Trophoblast cell (in vitro differentiated cells and primary cell): ENCODE measurements around the gene TNS3.

Experiments
- DNase-seq, 2 donors: peaks; one replicate each; pipeline ENCODE4 v3.0.0-alpha.2; 2016
- H2AFZ ChIP-seq: 2 replicates; pipeline ENCODE4 v1.6.1; 2013; ENCODE audit warnings: low read length, moderate library complexity, mild to moderate bottlenecking; ENCODE audit not compliant: insufficient read depth, poor library complexity
- H2AK5ac ChIP-seq: 2 replicates; pipeline ENCODE4 v1.6.1; 2013; ENCODE audit warnings: mild to moderate bottlenecking, low read length
- H2BK120ac ChIP-seq: 2 replicates; pipeline ENCODE4 v1.6.1; 2013; ENCODE audit warnings: low read length, mild to moderate bottlenecking, moderate library complexity; ENCODE audit not compliant: insufficient read depth, poor library complexity
- H2BK12ac ChIP-seq: 2 replicates; pipeline ENCODE4 v1.6.1; 2013; ENCODE audit warnings: mild to moderate bottlenecking, low read length, moderate library complexity
- H2BK5ac ChIP-seq: 2 replicates; pipeline ENCODE4 v1.6.1; 2013; ENCODE audit warnings: low read length, low read depth, moderate library complexity, mild to moderate bottlenecking; ENCODE audit not compliant: poor library complexity
- H3K14ac ChIP-seq: 2 replicates; pipeline ENCODE4 v1.6.1; 2013; ENCODE audit warnings: mild to moderate bottlenecking, low read length
- H3K18ac ChIP-seq: 2 replicates; pipeline ENCODE4 v1.6.1; 2013; ENCODE audit warnings: mild to moderate bottlenecking, low read length
- H3K23ac ChIP-seq: 2 replicates; pipeline ENCODE4 v1.6.1; 2013; ENCODE audit warnings: low read length
- H3K27ac ChIP-seq: 2 replicates; pipeline ENCODE4 v1.5.1; 2013; ENCODE audit warnings: low read depth, mild to moderate bottlenecking, inconsistent platforms, low read length, moderate library complexity
- H3K27me3 ChIP-seq: 2 replicates; pipeline ENCODE4 v1.6.1; 2013; ENCODE audit warnings: inconsistent platforms, mild to moderate bottlenecking, low read length, moderate library complexity; ENCODE audit not compliant: insufficient read depth
- H3K36me3 ChIP-seq, 2 experiments: 1 replicate in 1 of 2; 2 replicates in 1 of 2; pipeline ENCODE4 v1.6.1; 2013; ENCODE audit warnings: low read length in 2 of 2, mild to moderate bottlenecking in 2 of 2, moderate library complexity in 1 of 2; ENCODE audit not compliant: insufficient read depth in 2 of 2, control insufficient read depth in 1 of 2
- H3K4ac ChIP-seq: 2 replicates; pipeline ENCODE4 v1.6.1; 2013; ENCODE audit warnings: low read depth, mild to moderate bottlenecking, low read length, moderate library complexity
- H3K4me1 ChIP-seq, 2 experiments: 1 replicate in 1 of 2; 2 replicates in 1 of 2; pipeline ENCODE4 v1.6.1; 2013; ENCODE audit warnings: low read length in 2 of 2, mild to moderate bottlenecking in 2 of 2, moderate library complexity in 1 of 2; ENCODE audit not compliant: insufficient read depth in 2 of 2, control insufficient read depth in 1 of 2
- H3K4me2 ChIP-seq: 2 replicates; pipeline ENCODE4 v1.6.1; 2013; ENCODE audit warnings: inconsistent platforms, mild to moderate bottlenecking, low read length, moderate library complexity
- H3K4me3 ChIP-seq: 2 replicates; pipeline ENCODE4 v1.5.1; 2013; ENCODE audit warnings: mild to moderate bottlenecking, low read depth, low read length, inconsistent platforms
- H3K79me1 ChIP-seq: one replicate; pipeline ENCODE4 v1.6.1; 2013; ENCODE audit warnings: low read length
- H3K79me2 ChIP-seq: 2 replicates; pipeline ENCODE4 v1.6.1; 2013; ENCODE audit warnings: low read length, mild to moderate bottlenecking; ENCODE audit not compliant: control insufficient read depth, insufficient read depth, poor library complexity
- H3K9ac ChIP-seq: 2 replicates; pipeline ENCODE4 v1.6.1; 2013; ENCODE audit warnings: mild to moderate bottlenecking, low read length
- H3K9me3 ChIP-seq: 2 replicates; pipeline ENCODE4 v1.6.1; 2013; ENCODE audit warnings: low read depth, mild to moderate bottlenecking, control low read depth, inconsistent platforms, low read length; ENCODE audit not compliant: insufficient read depth
- H4K12ac ChIP-seq: 2 replicates; pipeline ENCODE4 v1.6.1; 2013; ENCODE audit warnings: low read depth, mild to moderate bottlenecking, low read length, moderate library complexity
- H4K8ac ChIP-seq: 2 replicates; pipeline ENCODE4 v1.6.1; 2013; ENCODE audit warnings: low read depth, mild to moderate bottlenecking, low read length, moderate library complexity
- H4K91ac ChIP-seq: one replicate; pipeline ENCODE4 v1.6.1; 2013; ENCODE audit warnings: low read depth, mild to moderate bottlenecking, low read length, moderate library complexity
- WGBS: extraction: QIAGEN DNeasy Blood & Tissue Kit; methylation state at CpG from one replicate; pipeline ENCODE4 v1.1.7; 2013; ENCODE audit warnings: missing lambda C conversion rate; ENCODE audit not compliant: insufficient read length, insufficient coverage; ENCODE audit errors: extremely low coverage; 5-methylcytosine and 5-hydroxymethylcytosine counted together

TNS3 gene

GRCh38 chr7:47252675-47253074 lies 329.2 kb downstream of the TNS3 start:
- Histone ChIP-seq H2AK5ac (no peak overlapping the region), H3K36me3 (no peaks in the 10 kb centered on the region), H2BK5ac (no peak overlapping the region), H3K9me3 (no peaks in the 10 kb centered on the region), H2BK120ac (no peak overlapping the region), H3K27me3 (no peaks in the 10 kb centered on the region), H3K9ac (no peak overlapping the region), H2BK12ac (no peak overlapping the region), H3K18ac (no peak overlapping the region), H4K8ac (no peak overlapping the region), H3K79me1 (peaks cover 9% of the 10 kb centered on the region), H4K12ac (no peak overlapping the region), H2AFZ (no peak overlapping the region), H3K27ac (no peak overlapping the region), H3K4me3 (peak overlapping the region; percentile 6), H4K91ac (no peak overlapping the region), H3K79me2 (peaks cover 4% of the 10 kb centered on the region), H3K4ac (no peak overlapping the region), H3K23ac (no peak overlapping the region), H3K4me2 (no peak overlapping the region), H3K4me1 (peaks cover 16 to 28% of the 10 kb centered on the region in 2 experiments), H3K14ac (no peak overlapping the region)
- DNase-seq, result no peak
- no CpG with 5 or more reads among the region's 5 CpGs for WGBS

- H3K27ac ChIP-seq, result no peak overlapping the region
- WGBS, result no CpG with 5 or more reads among the region's 2 CpGs
Measured at GRCh38 chr7:47249361-47249760, 332.6 kb downstream of the TNS3 start.

GRCh38 chr7:47248797-47249196 lies 333.1 kb downstream of the TNS3 start:
- H3K9ac ChIP-seq, result peak overlapping the region; percentile 27
- no peaks in the 10 kb centered on the region for H3K27me3 ChIP-seq
- no peak overlapping the region for H3K18ac ChIP-seq
- peak overlapping the region; percentile 97 for H3K23ac ChIP-seq
- no peak overlapping the region for H4K12ac ChIP-seq
- no peaks in the 10 kb centered on the region for H3K79me2 ChIP-seq
- peaks cover 2 to 6% of the 10 kb centered on the region in 2 experiments for H3K4me1 ChIP-seq
- H3K9me3 ChIP-seq, result no peaks in the 10 kb centered on the region
- H4K91ac ChIP-seq, result no peak overlapping the region
- H3K4ac ChIP-seq, result no peak overlapping the region
- H3K4me3 ChIP-seq, result no peak overlapping the region
- no peak overlapping the region for H4K8ac ChIP-seq
- no peak overlapping the region for H2AFZ ChIP-seq
- no peak overlapping the region for H3K14ac ChIP-seq
- no peak overlapping the region for H3K27ac ChIP-seq
- H2BK5ac ChIP-seq, result no peak overlapping the region
- peaks cover 2% of the 10 kb centered on the region for H3K79me1 ChIP-seq
- H3K36me3 ChIP-seq, result no peaks in the 10 kb centered on the region
- no peak overlapping the region for H2BK12ac ChIP-seq
- DNase-seq, result no peak
- H3K4me2 ChIP-seq, result no peak overlapping the region
- no peak overlapping the region for H2AK5ac ChIP-seq
- H2BK120ac ChIP-seq, result no peak overlapping the region
- WGBS, result no CpG with 5 or more reads among the region's 3 CpGs

More at GRCh38 chr7:47249361-47249760, 332.6 kb downstream of the TNS3 start:
- H3K4me2 ChIP-seq, result no peak overlapping the region
- H3K18ac ChIP-seq, result no peak overlapping the region
- H4K8ac ChIP-seq, result no peak overlapping the region
- peak in 1 of 2 donors; percentile 48 for DNase-seq
- H2AFZ ChIP-seq, result no peak overlapping the region
- H2BK120ac ChIP-seq, result no peak overlapping the region
- no peak overlapping the region for H3K14ac ChIP-seq
- no peaks in the 10 kb centered on the region for H3K27me3 ChIP-seq
- H2BK5ac ChIP-seq, result no peak overlapping the region
- H4K12ac ChIP-seq, result no peak overlapping the region
- H3K4me1 ChIP-seq, result peaks cover 5 to 8% of the 10 kb centered on the region in 2 experiments
- no peak overlapping the region for H2BK12ac ChIP-seq
- H3K79me2 ChIP-seq, result peaks cover 4% of the 10 kb centered on the region
- H3K79me1 ChIP-seq, result peaks cover 7% of the 10 kb centered on the region
- no peak overlapping the region for H3K23ac ChIP-seq
- no peak overlapping the region for H3K9ac ChIP-seq
- no peak overlapping the region for H3K4ac ChIP-seq
- H4K91ac ChIP-seq, result no peak overlapping the region
- no peak overlapping the region for H3K4me3 ChIP-seq
- no peak overlapping the region for H2AK5ac ChIP-seq
- H3K36me3 ChIP-seq, result no peaks in the 10 kb centered on the region
- no peaks in the 10 kb centered on the region for H3K9me3 ChIP-seq

DNA sequence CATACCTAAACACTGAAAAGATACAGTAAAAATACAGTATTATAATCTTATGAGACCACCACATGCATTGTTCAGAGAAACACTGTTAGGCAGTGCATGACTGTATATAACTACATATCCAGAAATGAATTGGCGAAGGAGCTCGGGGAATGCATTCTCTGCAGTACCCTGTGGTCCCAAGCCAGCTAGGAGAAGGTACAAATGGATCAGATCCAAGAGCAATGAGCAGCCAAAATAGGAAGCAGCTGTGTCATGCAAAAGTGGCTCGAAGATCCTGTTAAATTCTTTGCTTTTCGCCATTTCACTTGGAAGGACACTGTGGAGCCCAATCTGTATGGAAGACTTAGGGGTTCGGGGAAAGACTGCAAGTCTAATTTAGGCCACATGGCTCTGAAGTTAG lies 334.8 kb downstream of the TNS3 start:
- H3K79me2 ChIP-seq, result no peaks in the 10 kb centered on the region
- H2AFZ ChIP-seq, result no peak overlapping the region
- no peaks in the 10 kb centered on the region for H3K9me3 ChIP-seq
- H3K36me3 ChIP-seq, result no peaks in the 10 kb centered on the region
- no peak for DNase-seq
- no peak overlapping the region for H3K4me3 ChIP-seq
- no peak overlapping the region for H3K4ac ChIP-seq
- H3K9ac ChIP-seq, result no peak overlapping the region
- no peak overlapping the region for H3K18ac ChIP-seq
- H2BK5ac ChIP-seq, result no peak overlapping the region
- no peaks in the 10 kb centered on the region for H3K27me3 ChIP-seq
- H3K23ac ChIP-seq, result no peak overlapping the region
- no peaks in the 10 kb centered on the region for H3K79me1 ChIP-seq
- no peak overlapping the region for H3K4me2 ChIP-seq
- H2AK5ac ChIP-seq, result no peak overlapping the region
- no peak overlapping the region for H4K91ac ChIP-seq
- H4K12ac ChIP-seq, result no peak overlapping the region
- no peak overlapping the region for H2BK120ac ChIP-seq
- H3K14ac ChIP-seq, result no peak overlapping the region
- no peak overlapping the region for H2BK12ac ChIP-seq
- no peak overlapping the region for H4K8ac ChIP-seq
- WGBS, result no CpG with 5 or more reads among the region's 5 CpGs
- no peaks in the 10 kb centered on the region for H3K4me1 ChIP-seq
- H3K27ac ChIP-seq, result no peak overlapping the region
